Activated CD4-positive, alpha-beta T cell treated with anti-CD3 and anti-CD28 coated beads, Interleukin-2, amount 50 U/mL, for 4 hours (primary cell): ENCODE measurements around the gene TMC4.
A peak's percentile ranks its signal among the peaks of the same experiment; 100 is the strongest.

Source experiments
- DNase-seq, 2 experiments: peaks; one replicate each; pipeline ENCODE4 v3.0.0-alpha.2; 2020

Gene TMC4

DNA sequence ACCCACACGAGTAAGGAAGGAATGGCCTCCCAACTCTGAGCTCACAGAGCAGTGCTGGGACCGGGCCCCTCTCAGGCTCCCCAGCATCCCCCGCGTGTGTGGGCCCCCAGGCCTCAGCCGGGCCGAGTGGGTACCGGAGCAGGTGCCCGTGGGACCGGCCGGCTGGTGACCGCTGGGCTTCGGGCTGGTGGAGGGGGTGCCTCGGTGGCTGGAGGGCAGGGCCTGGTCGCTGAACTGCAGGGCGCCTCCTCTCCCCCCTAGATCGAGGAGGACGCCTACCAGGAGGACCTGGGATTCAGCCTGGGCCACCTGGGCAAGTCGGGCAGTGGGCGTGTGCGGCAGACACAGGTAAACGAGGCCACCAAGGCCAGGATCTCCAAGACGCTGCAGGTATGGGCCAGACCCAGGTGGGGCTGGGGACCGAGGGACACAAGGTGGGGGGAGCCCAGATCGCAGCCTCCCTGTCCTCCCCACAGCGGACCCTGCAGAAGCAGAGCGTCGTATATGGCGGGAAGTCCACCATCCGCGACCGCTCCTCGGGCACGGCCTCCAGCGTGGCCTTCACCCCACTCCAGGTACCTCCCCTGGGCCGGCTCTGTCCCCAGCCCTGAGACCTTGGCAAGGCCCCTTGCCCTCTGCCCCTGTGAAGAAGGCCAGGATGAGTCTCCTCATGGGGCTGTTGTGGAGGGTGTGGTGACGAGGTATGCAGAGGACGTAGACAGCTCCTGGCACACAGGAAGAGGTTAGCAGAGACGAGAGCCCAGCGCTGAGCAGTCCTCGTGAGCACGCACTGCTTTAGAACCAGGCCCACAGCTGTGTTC, 44.0 kb downstream of the TMC4 start:
- no peak for DNase-seq

GRCh38 chr19:54128441-54128725, 44.6 kb downstream of the TMC4 start:
- DNase-seq = no peak

DNA sequence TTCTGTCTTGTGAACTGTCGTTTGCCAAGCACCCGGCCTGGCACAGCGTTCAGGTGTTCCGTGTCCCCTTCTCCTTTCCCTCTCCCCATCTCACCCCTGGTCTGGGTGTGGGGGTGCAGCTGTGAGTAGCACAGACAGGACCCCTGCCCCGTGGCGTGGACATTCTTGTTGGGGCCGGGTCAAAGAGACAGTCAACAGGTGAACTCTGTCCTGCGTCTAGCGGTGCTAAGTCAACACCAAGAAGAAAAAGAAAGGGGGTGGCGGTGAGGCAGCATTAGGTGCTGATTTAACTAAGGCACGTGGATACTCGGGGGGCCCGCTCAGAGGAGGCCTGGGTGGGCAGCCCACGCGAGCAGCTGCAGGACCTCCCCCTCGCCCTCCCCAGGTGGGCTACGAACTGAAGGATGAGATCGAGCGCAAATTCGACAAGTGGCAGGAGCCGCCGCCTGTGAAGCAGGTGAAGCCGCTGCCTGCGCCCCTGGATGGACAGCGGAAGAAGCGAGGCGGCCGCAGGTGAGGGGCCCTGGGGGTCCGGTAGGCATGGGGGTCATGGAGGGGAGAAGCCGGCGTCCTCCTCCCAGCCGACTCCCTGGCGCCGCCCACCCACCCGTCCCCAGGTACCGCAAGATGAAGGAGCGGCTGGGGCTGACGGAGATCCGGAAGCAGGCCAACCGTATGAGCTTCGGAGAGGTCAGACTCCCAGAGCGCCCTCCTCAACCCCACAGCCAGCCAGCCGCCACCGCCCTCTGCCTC, 45.1 kb downstream of the TMC4 start:
- no peak for DNase-seq

DNA sequence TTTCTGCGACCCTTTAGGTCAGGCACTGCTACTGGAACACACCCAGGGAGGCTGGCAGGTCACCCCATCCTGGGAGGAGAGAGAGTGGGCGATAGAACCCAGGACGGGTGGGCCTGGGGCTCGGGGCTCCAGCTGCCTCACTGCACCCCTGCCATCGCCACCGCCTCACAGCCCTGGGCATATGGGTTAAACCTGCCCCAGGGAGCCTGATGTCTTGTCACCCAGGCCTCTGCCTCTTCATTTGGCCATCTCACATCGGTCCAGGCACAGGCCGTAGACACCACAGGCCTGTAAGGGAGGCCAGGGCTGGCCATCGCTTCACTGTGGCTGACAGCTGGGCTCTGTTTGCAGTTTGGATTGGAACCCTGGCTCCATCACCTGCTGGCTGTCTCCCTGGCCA, 47.2 kb downstream of the TMC4 start:
- DNase-seq = no peak

DNA sequence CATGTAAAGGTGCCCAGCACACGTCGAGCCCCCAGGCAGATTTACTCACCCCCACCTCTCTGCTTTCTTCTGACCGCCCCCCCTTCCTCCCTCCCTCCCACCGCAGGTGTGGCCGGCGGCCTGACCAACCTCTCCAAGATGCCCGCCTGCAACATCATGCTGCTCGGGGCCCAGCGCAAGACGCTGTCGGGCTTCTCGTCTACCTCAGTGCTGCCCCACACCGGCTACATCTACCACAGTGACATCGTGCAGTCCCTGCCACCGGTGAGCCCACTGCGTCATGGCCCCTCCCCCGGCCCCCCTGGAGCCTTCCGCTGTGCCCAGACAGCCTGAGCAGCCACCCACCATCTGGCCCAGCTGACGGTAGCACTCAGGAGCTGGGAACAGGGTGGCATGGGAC, 48.6 kb downstream of the TMC4 start:
- DNase-seq = no peak

DNA sequence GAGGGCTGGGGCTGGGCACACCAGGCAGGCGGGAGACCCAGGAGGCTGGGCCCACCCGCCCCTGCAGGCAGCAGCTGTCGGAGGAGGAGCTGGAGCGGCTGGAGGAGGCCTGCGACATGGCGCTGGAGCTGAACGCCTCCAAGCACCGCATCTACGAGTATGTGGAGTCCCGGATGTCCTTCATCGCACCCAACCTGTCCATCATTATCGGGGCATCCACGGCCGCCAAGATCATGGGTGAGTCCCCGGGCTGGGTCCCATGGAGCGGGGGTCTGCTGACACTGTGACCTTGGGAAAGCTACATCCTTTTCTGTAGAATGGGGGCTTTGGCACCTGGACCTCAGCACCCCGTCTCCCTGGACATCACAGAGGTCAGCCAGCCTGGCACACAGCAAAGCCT, 49.3 kb downstream of the TMC4 start:
- no peak for DNase-seq

GRCh38 chr19:54121259-54121658, 51.7 kb downstream of the TMC4 start:
- DNase-seq = no peak

GRCh38 chr19:54115109-54116063, 57.6 kb downstream of the TMC4 start, which contains the start of the genes PRPF31 and TFPT:
PRPF31 (plus strand) TSS chr19:54115754; CDS start chr19:54118279, 2,525 bp downstream.
TFPT (minus strand) TSS chr19:54115657; CDS start chr19:54115269, 388 bp downstream.
- peak; percentile 96 to 97 for DNase-seq

GRCh38 chr19:54114340-54115108, 58.4 kb downstream of the TMC4 start:
- DNase-seq = peak in 1 of 2 experiments; percentile 17
